Heart left ventricle (tissue), 13 donors: ENCODE data around the gene MYO1A.

Experiments
- POLR2A ChIP-seq, 2 donors: fragments of 450-650 bp; IDR thresholded peaks; one replicate each; pipeline ENCODE4 v1.6.1; 2017; ENCODE audit warnings: antibody characterized with exemption in 2 of 2, mild to moderate bottlenecking in 2 of 2, moderate library complexity in 2 of 2
- TF ChIP-seq, protein P1 (sequence below), 12 donors: fragments of 200-600 bp; sonication (generic) in 4 of 12; IDR thresholded peaks; one replicate each; pipeline versions ENCODE4 v1.5.0 to v1.8.0; 2018 to 2022; ENCODE audit warnings: antibody characterized with exemption in 12 of 12, mild to moderate bottlenecking in 5 of 12
- donor health status: ischemic (EF 13 %, LVEDD 7.1; RV severe dilation, severe dysfunction).
- donor health status: DM: no; HTN: yes; CAD: no.
- donor health status: DM: no; HTN: no; CAD: no.
- donor health status: ischemic (EF 25% LVEDD 6.9; RV normal size, moderate dysfunction).
- donor health status: ischemic (EF 25% LVEDD 5.7; RV mildly dilated, moderate dysfunction).
- donor health status: ischemic (EF 35%, LVEDD 5.7; RV mildly dilated, moderate dysfunction).
- donor health status: nonischemic (EF 11% LVEDD 7.7; RV severe dilation, severe dysfunction).
- donor health status: DM: yes; HTN: yes; CAD: no.
- donor health status: PGD.
- donor health status: ischemic (EF 29% LVEDD 5.4; RV normal size, mild dysfunction).
- donor health status: nonischemic (EF 23%, LVEDD 6.1; RV moderate dilation, normal function).

DNA sequence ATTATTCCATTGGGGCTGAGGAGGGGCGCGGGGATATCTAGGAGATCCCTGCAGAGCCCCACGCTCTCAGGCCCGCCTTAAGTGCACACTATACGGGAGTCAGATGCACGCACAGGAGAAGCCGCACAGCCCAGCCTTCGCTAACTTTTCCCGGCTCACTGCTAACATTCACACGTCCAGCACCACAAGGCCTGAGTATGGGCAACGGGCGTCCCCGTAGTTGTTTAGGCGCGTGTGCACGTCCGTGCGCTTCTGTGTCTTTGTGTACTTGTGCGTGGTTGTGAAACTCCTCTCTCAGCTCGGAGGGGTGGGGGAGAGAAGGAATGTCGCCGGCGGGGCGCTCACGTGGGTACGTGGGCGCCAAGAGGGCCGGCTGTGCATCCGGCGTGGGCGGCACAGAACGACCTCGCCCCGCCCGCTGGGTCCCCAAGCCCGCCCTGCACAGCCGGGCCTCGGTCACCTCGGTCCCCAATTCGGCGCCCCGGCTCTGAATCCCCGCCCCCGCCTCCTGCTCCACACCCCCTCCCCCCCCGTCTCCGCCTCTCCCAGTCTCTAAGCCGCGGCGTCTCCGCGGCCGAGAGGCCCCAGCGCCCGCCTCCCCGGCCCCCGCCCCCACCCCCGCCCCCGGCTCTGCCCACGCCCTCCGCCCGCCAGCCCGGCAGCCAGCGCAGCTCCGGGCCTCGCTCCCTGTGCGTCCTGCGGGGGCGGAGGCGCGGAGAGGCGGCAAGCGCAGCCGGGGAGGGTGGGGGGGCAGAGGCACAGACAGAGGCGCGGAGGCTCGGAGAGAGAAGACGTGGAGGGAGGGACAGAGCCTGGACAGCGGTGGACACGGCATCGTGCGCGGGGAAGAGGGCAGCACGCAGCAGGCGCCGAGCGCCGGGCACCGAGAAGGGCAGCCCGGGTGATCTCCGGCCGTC, 38.7 kb upstream of the MYO1A start, which contains the start of gene NAB2:
- peak in 1 of 2 donors; percentile 60 for TF ChIP-seq POLR2A (IDR thresholded peaks at IDR 0.05)
- TF ChIP-seq, protein P1, sequence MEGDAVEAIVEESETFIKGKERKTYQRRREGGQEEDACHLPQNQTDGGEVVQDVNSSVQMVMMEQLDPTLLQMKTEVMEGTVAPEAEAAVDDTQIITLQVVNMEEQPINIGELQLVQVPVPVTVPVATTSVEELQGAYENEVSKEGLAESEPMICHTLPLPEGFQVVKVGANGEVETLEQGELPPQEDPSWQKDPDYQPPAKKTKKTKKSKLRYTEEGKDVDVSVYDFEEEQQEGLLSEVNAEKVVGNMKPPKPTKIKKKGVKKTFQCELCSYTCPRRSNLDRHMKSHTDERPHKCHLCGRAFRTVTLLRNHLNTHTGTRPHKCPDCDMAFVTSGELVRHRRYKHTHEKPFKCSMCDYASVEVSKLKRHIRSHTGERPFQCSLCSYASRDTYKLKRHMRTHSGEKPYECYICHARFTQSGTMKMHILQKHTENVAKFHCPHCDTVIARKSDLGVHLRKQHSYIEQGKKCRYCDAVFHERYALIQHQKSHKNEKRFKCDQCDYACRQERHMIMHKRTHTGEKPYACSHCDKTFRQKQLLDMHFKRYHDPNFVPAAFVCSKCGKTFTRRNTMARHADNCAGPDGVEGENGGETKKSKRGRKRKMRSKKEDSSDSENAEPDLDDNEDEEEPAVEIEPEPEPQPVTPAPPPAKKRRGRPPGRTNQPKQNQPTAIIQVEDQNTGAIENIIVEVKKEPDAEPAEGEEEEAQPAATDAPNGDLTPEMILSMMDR (IDR thresholded peaks at IDR 0.05), result no peak
